Measurements from ENCODE around the gene RBBP8. TPM values are rescaled to one million over a fixed set of nuclear protein-coding genes. Genes with fewer than 3 reads are reported as not detected.

RBBP8 gene
- total RNA-seq, 2 donors from 2014 or later: 24.4 to 29.5 TPM

GRCh38 chr18:23037646-23038045, 104.5 kb downstream of the RBBP8 start:
- H3K4me1 ChIP-seq: no peaks in the 10 kb centered on the region
- H3K27me3 ChIP-seq: no peaks in the 10 kb centered on the region
- intact Hi-C loops (cut with DNase I): no loop called here
- no peak for TF ChIP-seq CTCF (IDR thresholded peaks at IDR 0.05)
- no peaks in the 10 kb centered on the region for H3K9me3 ChIP-seq
- H3K4me3 ChIP-seq: no peak overlapping the region
- no peak for DNase-seq
- no peak overlapping the region for H3K27ac ChIP-seq
- H3K36me3 ChIP-seq: no peaks in the 10 kb centered on the region
- no peak overlapping the region for H3K9ac ChIP-seq (ENCODE audit: low read depth in 2 of 2, low read length in 2 of 2)

GRCh38 chr18:23038712-23039111, 105.6 kb downstream of the RBBP8 start:
- Histone ChIP-seq H3K4me1 (no peaks in the 10 kb centered on the region), H3K27ac (no peak overlapping the region), H3K27me3 (no peaks in the 10 kb centered on the region), H3K4me3 (no peak overlapping the region), H3K9ac (ENCODE audit: low read depth in 2 of 2, low read length in 2 of 2) (no peak overlapping the region), H3K36me3 (no peaks in the 10 kb centered on the region), H3K9me3 (no peaks in the 10 kb centered on the region)
- intact Hi-C loops (cut with DNase I): no loop called here
- no peak for DNase-seq
- no peak for TF ChIP-seq CTCF (IDR thresholded peaks at IDR 0.05)

- no peaks in the 10 kb centered on the region for H3K27me3 ChIP-seq
- TF ChIP-seq CTCF (IDR thresholded peaks at IDR 0.05): no peak
- no peak overlapping the region for H3K27ac ChIP-seq
- H3K4me1 ChIP-seq: no peaks in the 10 kb centered on the region
- no peak overlapping the region for H3K4me3 ChIP-seq
- no peaks in the 10 kb centered on the region for H3K9me3 ChIP-seq
- intact Hi-C loops (cut with DNase I): no loop called here
- no peak overlapping the region for H3K9ac ChIP-seq (ENCODE audit: low read depth in 2 of 2, low read length in 2 of 2)
- DNase-seq: no peak
- no peaks in the 10 kb centered on the region for H3K36me3 ChIP-seq
These were observed 109.0 kb downstream of the RBBP8 start for GRCh38 chr18:23042133-23042532.

- no peaks in the 10 kb centered on the region for H3K9me3 ChIP-seq
- no peak overlapping the region for H3K9ac ChIP-seq (ENCODE audit: low read depth in 2 of 2, low read length in 2 of 2)
- no peaks in the 10 kb centered on the region for H3K4me1 ChIP-seq
- no peak for TF ChIP-seq CTCF (IDR thresholded peaks at IDR 0.05)
- H3K36me3 ChIP-seq: no peaks in the 10 kb centered on the region
- DNase-seq: no peak
- no peak overlapping the region for H3K27ac ChIP-seq
- intact Hi-C loops (cut with DNase I): no loop called here
- no peak overlapping the region for H3K4me3 ChIP-seq
- H3K27me3 ChIP-seq: no peaks in the 10 kb centered on the region
These were observed 110.8 kb downstream of the RBBP8 start for GRCh38 chr18:23043803-23044376.

GRCh38 chr18:23049698-23050373, 116.7 kb downstream of the RBBP8 start:
- intact Hi-C loops (cut with DNase I): no loop called here
- Histone ChIP-seq H3K27ac (no peak overlapping the region), H3K9me3 (no peaks in the 10 kb centered on the region), H3K4me3 (no peak overlapping the region), H3K27me3 (no peaks in the 10 kb centered on the region), H3K36me3 (no peaks in the 10 kb centered on the region), H3K4me1 (no peaks in the 10 kb centered on the region), H3K9ac (ENCODE audit: low read depth in 2 of 2, low read length in 2 of 2) (no peak overlapping the region)
- no peak for TF ChIP-seq CTCF (IDR thresholded peaks at IDR 0.05)
- DNase-seq: no peak
